ENCODE results near the gene FSTL5. TPM values are rescaled to one million over a fixed set of nuclear protein-coding genes. Genes with fewer than 3 reads are reported as not detected.

Gene FSTL5
- total RNA-seq, 1 donor from 2014 or later: not detected

DNA sequence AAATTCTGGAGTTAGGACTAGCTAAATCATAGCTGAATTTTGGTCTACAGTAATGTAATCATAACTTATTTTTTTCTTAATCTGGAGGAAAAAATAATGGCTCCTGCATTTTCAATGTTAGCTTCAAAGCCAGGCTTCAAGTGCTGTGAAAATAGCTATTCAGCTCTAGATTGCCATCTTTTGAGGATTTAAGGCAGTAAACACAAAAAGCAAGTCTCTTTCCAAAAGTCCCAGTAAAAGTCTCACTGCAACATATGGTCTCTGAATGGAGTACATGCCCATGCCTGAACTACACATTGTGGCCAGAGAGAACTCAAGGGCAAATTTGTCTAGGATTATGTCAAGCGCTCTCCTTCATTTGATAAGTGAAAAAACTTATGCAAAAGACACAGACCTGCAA lies 720.9 kb downstream of the FSTL5 start:
- intact Hi-C loops (cut with DNase I): no loop called here
- no peak for DNase-seq
- no peak for ATAC-seq (ENCODE audit: poor library complexity)

DNA sequence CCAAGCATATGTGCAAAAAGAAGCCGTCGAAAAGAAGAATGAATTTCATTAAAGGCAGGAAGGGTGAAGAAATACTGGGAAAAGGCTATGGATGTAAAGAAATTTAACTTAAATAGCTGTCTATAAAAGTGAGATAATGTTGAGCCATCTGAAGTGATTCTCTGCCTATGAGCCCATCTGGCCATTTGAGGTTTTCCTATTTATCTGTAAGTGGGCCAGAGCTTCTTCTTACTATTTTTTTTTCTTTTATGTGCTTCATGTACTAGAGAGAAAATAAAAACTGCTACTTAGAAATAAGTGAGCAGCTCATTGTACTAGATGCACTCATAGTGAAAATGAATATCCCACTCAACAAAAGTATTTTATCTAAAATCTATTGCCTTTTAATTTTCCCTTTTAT lies 725.7 kb downstream of the FSTL5 start:
- ATAC-seq (ENCODE audit: poor library complexity): no peak
- intact Hi-C loops (cut with DNase I): no loop called here
- DNase-seq: no peak

DNA sequence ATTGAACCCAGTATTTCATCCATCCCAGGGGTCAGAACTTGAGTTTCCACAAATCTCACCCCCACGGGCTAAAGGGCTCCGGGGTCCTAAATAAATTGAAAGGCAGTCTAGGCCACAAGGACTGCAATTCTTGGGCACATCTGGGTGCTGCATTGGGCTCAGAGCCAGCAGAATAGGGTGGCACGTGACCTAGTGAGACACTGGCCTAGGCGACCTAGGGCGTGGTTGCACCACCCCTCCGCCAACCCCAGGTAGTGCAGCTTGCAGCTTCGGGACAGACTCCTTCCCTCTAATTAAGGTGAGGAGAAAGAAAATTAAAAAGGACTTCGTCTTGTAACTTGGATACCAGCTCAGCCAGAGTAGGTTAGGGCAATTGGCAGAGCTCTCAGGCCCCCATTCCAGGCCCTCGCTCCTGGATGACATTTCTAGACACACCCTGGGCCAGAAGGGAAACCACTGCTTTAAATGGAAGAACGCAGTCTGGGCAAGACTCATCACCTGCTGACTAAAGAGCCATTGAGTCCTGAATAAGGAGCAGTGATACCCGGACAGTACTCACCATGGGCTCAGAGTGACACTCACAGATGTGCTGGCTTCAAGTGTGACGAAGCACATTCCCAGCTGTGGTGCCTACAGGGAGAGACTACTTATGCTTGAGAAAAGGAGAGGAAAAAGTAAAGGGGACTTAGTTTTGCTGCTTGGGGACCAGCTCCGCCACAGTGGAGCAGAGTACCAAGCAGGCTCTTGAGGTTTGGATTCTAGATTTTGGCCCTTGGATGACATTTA lies 735.4 kb downstream of the FSTL5 start:
- ATAC-seq (ENCODE audit: poor library complexity) (no peak), DNase-seq (no peak)
- intact Hi-C loops (cut with DNase I): no loop called here

DNA sequence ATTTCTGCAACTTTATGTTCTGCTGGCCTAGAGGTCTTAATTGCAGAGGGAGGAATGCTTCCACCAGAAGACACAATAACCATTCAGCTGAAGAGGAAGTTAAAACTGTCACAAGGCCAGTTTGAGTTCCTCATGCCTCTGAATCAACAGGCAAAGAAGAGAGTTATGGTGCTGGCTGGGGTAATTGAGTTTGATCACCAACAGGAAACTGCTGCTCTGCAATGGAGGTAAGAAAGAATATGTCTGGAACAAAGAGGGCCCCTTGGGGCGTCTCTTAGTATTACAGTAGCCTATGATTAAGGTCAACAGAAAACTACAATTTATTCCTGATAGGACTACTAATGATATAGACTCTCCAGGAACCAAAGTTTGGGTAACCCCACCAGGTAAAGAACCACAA lies 744.0 kb downstream of the FSTL5 start:
- ATAC-seq (ENCODE audit: poor library complexity) (no peak), DNase-seq (no peak)
- intact Hi-C loops (cut with DNase I): no loop called here

DNA sequence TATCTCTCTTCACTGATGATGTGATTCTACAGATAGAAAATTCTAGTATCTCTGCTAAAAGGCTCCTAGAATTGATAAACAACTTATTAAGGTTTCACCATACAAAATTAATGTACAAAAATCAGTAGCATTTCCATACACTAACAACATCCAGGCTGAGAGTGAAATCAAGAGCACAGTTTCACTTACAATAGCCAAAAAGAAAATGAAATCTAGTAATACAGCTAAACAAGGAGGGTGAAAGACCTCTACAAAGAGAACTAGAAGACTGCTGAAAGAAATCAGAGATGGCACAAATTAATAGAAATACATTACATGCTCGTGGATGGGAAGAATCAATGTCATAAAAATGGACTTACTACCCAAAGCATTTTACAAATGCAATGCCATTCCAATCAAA lies 751.9 kb downstream of the FSTL5 start:
- no peak for ATAC-seq (ENCODE audit: poor library complexity)
- no peak for DNase-seq
- intact Hi-C loops (cut with DNase I): no loop called here

DNA sequence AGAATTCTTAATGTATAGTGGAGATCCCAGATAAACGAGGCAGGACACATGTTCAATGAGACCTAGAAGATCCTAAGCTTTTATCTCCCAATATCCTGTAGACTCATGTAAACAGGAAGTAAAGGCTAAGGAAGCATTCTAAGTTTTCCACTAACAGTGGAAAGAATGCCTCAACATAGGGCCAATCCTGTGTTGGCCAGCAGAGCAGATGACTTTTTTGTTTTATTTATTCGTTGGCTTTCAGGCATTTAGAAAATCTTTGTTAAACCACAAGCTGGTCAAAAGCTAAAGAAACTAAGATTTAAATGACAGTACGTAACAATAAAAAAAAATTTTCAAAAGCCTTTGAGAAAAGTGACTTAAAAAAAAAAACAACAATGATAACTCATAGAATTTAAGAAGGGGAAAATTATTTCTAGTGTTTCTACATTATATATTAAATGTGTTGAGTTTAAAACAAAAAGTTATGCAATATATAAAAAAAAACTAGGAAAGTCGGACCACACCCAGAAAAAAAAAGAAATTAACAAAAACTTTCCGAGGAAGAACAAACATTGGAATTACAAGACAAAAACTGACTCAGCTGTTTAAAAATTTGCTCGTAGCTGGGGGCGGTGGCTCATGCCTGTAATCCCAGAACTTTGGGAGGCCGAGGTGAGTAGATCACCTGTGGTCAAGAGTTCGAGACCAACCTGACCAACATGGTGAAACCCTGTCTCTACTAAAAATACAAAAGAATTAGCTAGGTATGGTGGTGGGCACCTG lies 759.3 kb downstream of the FSTL5 start:
- intact Hi-C loops (cut with DNase I): no loop called here
- ATAC-seq (ENCODE audit: poor library complexity): no peak
- DNase-seq: no peak

DNA sequence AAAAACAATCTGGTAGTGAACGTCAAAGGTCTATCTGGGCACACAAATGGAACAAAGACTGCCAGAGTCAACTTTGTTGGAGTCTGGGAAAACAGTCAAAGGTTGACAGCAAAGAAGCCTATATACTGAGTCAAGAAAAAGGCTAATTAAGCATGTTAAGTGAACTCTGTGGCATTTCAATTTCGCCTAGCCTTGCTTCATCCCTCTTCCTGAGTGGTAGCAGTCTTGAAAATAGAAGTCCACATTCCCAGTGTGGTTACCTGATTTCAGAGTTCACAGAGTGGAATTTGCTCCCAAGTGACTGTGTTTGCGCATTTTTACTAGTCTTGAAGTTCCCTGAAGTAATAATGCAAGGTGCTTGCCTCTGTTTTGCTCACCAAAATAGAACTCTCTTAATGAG lies 760.0 kb downstream of the FSTL5 start:
- no peak for DNase-seq
- intact Hi-C loops (cut with DNase I): no loop called here
- ATAC-seq (ENCODE audit: poor library complexity): no peak

DNA sequence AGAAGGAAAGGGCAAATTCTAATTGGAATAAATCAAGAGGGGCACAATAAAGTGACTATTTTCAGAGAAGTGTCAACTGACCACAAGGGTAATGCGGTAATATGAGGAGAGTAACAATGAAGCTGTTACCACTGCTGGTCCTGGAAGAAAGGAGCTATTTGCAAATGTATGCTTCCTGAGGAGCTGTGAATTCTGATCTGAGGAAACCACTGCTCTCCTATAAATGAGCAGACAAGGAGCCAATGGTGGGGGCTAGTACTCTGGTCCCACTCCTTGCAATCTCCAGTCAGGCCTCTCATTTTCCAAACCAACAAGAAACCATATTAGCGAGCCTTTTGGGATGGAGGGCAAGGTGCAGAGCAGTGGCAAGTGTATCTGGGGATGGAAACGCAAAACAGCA lies 770.2 kb downstream of the FSTL5 start:
- no peak for DNase-seq
- ATAC-seq (ENCODE audit: poor library complexity): no peak
- intact Hi-C loops (cut with DNase I): no loop called here

DNA sequence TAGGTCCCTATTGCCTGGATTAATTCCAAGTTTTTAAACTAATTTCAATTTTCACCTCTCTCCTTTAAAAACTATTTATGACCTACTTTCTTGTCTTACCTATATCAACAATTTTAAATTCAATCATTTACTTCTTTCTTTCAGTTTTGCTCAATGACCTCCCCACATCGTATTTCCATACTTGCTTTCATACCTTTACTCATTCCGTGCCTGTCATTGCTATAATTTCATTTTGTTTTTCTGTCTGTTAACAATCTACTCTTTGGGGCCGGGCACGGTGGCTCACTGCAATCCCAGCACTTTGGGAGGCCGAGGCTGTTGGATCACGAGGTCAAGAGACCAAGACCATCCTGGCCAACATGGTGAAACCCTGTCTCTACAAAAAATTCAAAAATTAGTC lies 781.1 kb downstream of the FSTL5 start:
- DNase-seq (no peak), ATAC-seq (ENCODE audit: poor library complexity) (no peak)
- intact Hi-C loops (cut with DNase I): no loop called here

DNA sequence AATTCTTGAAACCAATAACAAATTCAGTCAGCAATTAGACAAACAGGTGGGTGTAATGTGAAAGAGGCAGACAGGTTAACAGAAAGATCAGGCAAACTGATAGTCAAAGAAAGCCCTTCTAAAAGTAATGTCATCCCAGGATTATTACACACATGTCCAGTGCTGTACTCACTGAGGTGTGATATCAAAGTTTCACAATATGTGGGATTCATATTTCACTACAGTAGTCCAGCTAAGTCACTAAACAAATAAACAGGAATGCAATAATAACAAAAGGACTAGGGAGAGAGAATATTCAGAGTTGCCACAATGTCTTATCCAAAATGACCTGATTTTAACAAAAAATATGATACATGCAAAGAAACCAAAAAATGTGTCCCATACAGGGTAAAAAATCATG lies 787.5 kb downstream of the FSTL5 start:
- ATAC-seq (ENCODE audit: poor library complexity): no peak
- DNase-seq: no peak
- intact Hi-C loops (cut with DNase I): no loop called here

DNA sequence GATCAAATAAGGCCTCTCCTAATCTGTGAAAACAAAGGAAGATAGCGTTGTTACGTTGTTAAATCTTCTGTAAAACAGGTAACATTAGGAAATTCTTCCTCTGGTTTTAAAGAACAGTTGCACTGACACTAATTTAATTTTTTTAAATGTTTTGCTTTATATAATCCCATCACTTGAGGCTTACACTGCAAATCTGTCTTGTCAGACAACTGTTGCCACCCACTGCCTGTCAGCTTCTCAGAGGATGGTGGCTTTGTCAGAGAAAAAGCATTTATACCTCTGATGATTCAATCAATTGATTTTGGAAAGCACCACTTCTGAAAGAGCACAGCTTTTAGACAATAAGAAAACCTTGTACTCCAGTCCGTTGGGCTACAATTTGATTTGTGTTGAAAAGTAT lies 799.1 kb downstream of the FSTL5 start:
- DNase-seq (no peak), ATAC-seq (ENCODE audit: poor library complexity) (no peak)
- intact Hi-C loops (cut with DNase I): no loop called here

DNA sequence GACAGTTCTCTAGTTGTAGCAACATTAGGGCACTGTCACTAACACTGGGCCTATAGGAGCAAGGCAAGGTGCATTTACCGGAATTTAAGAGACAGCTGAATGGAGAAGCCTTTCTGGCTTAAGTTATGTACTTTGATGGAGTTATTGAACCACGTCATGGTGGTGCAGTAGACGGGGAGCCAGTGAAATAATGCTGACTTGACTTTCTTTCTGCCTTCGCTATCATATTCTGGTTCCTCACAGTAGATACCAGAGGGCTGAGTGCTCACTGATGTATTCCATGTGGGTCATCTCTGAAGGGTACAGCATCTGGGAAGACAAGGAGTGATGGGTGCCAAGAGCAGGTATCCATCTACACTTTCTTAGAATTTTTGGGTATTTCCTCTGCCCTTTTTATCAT lies 802.8 kb downstream of the FSTL5 start:
- intact Hi-C loops (cut with DNase I): no loop called here

DNA sequence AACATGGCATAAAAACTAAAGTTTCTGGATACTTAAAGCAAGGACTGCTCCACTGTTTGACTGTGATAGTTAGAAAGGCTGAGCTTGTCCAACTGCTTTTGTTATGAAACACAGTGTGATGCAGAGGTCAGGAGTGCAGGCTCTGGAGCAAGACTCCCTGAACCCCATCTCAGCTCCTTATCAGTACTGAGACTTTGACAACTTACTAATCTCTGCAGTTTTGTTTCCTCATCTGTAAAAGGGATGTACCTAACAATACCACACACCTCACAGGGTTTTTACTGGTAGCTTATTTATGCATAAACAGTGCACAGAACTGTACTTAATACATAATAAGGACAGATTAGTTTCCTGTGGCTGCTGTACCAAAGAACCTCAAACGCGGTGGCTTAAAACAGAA lies 804.3 kb downstream of the FSTL5 start:
- DNase-seq (no peak), ATAC-seq (ENCODE audit: poor library complexity) (no peak)
- intact Hi-C loops (cut with DNase I): no loop called here

More for the DNA sequence above, 802.8 kb downstream of the FSTL5 start:
- DNase-seq: no peak
- ATAC-seq (ENCODE audit: poor library complexity): no peak

DNA sequence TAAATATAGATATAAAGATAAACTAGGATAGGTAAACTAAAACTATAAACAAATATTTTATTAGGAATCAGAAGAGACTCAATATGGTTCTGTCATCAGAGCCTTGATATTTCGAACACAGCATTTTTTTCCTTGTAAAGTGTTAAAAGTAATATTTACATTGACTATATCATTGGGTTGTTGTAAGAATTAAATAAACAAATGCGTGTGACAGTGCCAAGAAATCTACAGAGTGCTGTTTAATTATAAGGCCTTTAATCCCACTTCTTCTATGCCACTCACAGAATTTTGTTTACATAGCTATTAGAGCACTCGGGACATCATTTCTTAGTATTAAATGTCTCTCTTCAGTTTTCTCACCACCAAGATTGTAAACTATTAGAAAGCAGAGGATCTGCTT lies 807.4 kb downstream of the FSTL5 start:
- no peak for DNase-seq
- intact Hi-C loops (cut with DNase I): no loop called here
- no peak for ATAC-seq (ENCODE audit: poor library complexity)

DNA sequence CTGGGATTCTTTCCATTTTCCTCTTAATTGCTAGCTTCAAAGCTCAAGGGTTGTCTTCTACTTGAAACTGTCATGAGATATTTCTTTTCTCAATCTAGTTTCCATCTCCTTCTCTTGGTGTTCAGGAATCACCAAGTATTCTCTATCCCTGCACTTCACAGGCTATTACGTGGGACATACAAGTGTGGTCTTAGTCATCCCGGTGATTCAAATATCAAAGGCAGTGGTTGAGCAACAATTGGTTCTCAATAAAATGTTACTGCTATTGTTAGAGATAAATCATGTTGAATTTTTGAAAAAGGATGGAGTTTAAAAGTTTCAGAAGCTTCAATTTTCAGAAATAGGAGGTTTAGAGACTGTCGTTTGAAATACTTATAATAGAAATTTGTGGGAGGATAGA lies 812.9 kb downstream of the FSTL5 start:
- DNase-seq (no peak), ATAC-seq (ENCODE audit: poor library complexity) (no peak)
- intact Hi-C loops (cut with DNase I): no loop called here

DNA sequence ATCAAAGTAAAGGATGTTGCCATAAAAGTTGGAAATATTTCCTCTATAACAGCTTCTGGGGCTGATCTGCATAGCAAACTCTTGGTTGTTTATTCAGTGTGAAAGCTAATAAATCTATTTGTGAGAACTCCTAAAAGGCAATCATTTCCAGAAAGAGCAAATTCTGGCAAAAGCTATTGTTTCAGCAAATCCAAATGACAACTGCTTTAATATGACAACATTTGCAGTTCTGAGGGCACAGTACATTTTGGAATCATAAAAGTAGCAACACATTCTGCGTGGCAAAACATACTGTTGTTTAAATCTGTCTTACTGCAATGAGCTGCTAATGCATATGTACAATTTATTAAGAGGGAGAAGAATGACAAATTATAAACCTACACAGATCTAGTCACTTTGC lies 818.1 kb downstream of the FSTL5 start:
- ATAC-seq (ENCODE audit: poor library complexity): no peak
- intact Hi-C loops (cut with DNase I): no loop called here
- no peak for DNase-seq

DNA sequence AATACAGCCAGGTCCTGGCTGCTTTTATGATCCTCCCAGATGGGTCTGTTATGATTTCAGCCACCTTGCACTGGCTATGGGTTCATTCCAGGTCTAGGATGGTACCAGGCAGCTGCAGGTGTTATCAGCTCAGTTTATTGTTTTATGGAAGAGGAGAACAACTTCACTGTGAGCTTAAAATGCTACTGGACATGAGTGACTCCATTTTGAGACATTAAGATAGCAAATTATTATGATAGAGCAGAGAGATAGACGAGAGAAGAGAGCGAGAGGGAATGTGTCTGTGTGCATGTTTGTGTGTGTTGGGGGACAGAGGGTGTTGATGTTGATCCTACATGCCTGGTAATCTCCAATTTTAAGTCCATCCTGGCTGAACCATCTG lies 820.2 kb downstream of the FSTL5 start:
- no peak for ATAC-seq (ENCODE audit: poor library complexity)
- intact Hi-C loops (cut with DNase I): no loop called here
- no peak for DNase-seq

DNA sequence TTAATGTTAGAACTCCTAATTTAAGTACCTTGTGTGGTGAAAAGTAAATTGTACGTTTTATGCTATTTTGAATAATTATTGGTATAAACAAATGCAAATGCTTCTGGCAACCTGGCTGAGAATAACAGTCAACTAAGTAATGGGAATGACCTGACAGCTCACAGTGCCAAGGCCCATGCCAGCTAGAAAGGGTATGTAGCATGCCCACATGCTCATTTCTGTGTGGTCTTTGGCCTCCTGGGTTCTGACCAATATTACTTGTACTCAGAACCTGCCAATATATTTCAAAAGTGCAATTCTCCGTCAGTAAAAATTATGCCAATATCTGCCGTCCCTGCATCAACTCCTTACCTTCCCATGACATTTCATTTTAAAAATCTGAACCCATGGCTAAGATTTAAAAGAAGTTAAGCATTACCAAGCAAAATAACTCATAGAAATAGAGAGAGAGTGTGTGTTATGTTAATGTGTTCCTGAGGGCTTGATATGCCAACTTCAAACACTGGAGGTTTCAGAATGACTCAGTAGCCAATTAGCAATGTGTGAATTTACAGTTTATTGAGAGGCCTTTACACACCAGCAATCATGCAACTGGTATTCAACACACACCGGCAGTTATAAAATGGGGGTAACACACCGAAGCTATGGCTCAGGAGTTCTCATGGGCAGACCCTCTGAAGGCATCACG lies 820.8 kb downstream of the FSTL5 start:
- DNase-seq: no peak
- ATAC-seq (ENCODE audit: poor library complexity): no peak
- intact Hi-C loops (cut with DNase I): no loop called here

DNA sequence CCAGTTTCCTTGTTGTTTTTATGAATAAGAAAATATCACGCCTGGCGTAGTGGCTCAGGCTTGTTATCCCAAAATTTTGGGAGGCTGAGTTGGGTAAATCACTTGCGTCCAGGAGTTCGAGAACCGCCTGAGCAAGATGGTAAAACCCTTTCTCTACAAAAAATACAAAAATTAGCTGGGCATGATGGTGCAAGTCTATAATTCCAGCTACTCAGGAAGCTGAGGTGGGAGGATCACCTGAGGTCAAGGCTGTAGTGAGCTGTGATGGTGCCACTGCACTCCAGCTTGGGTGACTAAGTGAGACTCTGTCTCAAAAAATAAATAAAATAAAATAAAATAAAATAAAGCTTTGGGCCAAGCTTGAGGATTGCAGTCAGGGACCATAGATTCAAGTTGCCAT lies 827.2 kb downstream of the FSTL5 start:
- no peak for DNase-seq
- ATAC-seq (ENCODE audit: poor library complexity): no peak
- intact Hi-C loops (cut with DNase I): no loop called here

DNA sequence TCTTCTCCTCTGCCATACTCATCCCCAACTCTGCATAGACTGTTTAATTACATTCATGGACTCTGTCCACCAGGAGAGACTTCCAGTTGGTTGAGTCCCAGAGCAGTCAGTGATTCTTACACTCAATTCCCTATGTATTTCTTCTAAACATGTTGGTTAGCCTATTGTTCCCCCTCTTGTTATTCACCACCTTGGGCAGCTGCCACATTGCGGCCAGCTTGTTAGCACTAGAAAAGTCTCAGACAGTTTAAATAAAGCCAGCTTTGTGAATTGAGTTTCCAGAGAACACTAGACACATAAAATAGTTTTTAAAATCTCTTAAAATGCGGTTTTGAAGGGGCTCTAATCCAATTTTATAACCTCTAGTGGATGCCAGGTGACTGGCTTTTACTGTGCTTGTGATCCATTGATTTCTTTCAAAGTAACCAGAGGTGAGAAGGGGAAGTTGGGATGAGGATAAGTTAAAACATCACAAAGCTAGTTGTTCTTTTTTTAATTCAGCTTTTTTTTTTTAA lies 827.7 kb downstream of the FSTL5 start:
- intact Hi-C loops (cut with DNase I): no loop called here
- ATAC-seq (ENCODE audit: poor library complexity): no peak
- no peak for DNase-seq

Measured in Right ventricle myocardium superior (tissue), 1 donor.